SK-N-MC (cell line): ENCODE data around the gene HPS5.

ENCODE experiments used
- DNase-seq: peaks from one replicate; pipeline ENCODE4 v3.0.0-alpha.2; 2011; ENCODE audit warnings: low read depth, low spot score
- H3K27ac ChIP-seq: fragments of 200-600 bp; sonication (generic); 2 replicates; pipeline ENCODE4 v1.5.1; 2016; ENCODE audit warnings: mixed run types
- H3K36me3 ChIP-seq: fragments of 200-600 bp; sonication (generic); 2 replicates; pipeline ENCODE4 v1.6.1; 2017; ENCODE audit warnings: antibody characterized with exemption, low read length, mixed read lengths; ENCODE audit not compliant: insufficient read depth
- H3K4me3 ChIP-seq: fragments of 200-600 bp; sonication (generic); 2 replicates; pipeline ENCODE4 v1.5.1; 2016
- H3K9ac ChIP-seq: fragments of 200-600 bp; sonication (generic); 2 replicates; pipeline ENCODE4 v1.8.0; 2017; ENCODE audit warnings: mixed run types, mixed read lengths; ENCODE audit not compliant: insufficient read length
- H3K9me3 ChIP-seq: fragments of 200-600 bp; sonication (generic); 2 replicates; pipeline ENCODE4 v1.6.1; 2017; ENCODE audit warnings: low read depth, mild to moderate bottlenecking, antibody characterized with exemption, low read length, moderate library complexity, mixed read lengths
- EZH2 ChIP-seq: fragments of 200-600 bp; sonication (generic); IDR thresholded peaks from one replicate; pipeline ENCODE4 v1.6.1; 2017; ENCODE audit warnings: antibody characterized with exemption
- FOXP2 ChIP-seq: optimal IDR thresholded peaks from 2 replicates; pipeline ENCODE3; 2011; ENCODE audit warnings: mild to moderate bottlenecking, moderate library complexity; ENCODE audit not compliant: insufficient read depth; ENCODE audit errors: extremely low read length, control extremely low read depth
- POLR2AphosphoS5 ChIP-seq: IDR thresholded peaks from 2 replicates; pipeline ENCODE4 v1.6.1; 2012; ENCODE audit warnings: mild to moderate bottlenecking, low read depth, low read length, borderline replicate concordance

Gene HPS5, protein sequence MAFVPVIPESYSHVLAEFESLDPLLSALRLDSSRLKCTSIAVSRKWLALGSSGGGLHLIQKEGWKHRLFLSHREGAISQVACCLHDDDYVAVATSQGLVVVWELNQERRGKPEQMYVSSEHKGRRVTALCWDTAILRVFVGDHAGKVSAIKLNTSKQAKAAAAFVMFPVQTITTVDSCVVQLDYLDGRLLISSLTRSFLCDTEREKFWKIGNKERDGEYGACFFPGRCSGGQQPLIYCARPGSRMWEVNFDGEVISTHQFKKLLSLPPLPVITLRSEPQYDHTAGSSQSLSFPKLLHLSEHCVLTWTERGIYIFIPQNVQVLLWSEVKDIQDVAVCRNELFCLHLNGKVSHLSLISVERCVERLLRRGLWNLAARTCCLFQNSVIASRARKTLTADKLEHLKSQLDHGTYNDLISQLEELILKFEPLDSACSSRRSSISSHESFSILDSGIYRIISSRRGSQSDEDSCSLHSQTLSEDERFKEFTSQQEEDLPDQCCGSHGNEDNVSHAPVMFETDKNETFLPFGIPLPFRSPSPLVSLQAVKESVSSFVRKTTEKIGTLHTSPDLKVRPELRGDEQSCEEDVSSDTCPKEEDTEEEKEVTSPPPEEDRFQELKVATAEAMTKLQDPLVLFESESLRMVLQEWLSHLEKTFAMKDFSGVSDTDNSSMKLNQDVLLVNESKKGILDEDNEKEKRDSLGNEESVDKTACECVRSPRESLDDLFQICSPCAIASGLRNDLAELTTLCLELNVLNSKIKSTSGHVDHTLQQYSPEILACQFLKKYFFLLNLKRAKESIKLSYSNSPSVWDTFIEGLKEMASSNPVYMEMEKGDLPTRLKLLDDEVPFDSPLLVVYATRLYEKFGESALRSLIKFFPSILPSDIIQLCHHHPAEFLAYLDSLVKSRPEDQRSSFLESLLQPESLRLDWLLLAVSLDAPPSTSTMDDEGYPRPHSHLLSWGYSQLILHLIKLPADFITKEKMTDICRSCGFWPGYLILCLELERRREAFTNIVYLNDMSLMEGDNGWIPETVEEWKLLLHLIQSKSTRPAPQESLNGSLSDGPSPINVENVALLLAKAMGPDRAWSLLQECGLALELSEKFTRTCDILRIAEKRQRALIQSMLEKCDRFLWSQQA

DNA sequence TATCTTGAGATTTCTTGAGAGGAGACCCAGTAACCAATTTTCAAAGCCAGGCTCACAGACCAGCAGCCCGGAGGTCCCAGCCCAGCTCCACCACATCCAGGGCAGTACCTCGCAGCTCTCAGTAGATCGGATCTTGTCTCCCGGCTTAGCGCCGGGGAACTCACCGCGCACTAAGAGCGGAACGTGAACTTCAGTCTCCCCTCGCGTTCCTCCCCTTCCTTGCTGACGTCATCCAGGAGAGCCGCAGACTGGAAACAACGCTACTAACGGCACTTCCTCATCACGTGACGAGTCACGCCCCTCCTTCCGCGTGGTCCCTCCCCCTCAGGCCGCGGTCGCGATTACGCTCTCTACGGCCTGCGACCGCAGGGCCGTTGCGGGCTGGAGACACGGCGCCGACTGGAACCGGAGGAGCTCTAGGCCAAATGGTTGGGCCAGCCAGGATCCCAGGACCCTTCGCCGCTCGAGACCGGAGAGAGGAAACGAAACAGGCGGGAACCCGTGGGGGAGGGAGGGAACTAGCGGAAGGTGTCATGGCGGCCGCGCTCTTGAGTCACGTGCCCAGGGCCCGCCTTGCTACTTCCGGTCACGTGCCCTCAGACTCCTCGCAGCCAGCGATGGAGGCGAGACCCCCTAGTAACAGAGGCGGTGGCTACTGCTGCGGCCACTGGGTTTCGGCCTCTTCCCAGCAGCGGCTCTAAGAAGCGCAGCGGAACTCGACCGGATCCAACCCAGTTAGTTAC, at the start of gene HPS5, which contains the start of gene GTF2H1:
TSS of gene HPS5 (minus strand) at position 172 of the 743 bp plus-strand sequence. CDS start 4,282 bp downstream, outside the sequence.
TSS of gene GTF2H1 (plus strand) at position 599 of the 743 bp plus-strand sequence. CDS start 10,508 bp downstream, outside the sequence.
- H3K4me3 ChIP-seq = peak within 1 kb of the TSS; percentile 84
- H3K36me3 ChIP-seq = peaks cover 33% of the 10 kb centered on the region
- H3K9me3 ChIP-seq = no peaks in the 10 kb centered on the region
- DNase-seq = peak; percentile 93
- TF ChIP-seq FOXP2 = no peak
- peak; percentile 89 for TF ChIP-seq POLR2AphosphoS5
- peak within 1 kb of the TSS; percentile 90 for H3K27ac ChIP-seq
- peak within 1 kb of the TSS; percentile 89 for H3K9ac ChIP-seq

DNA sequence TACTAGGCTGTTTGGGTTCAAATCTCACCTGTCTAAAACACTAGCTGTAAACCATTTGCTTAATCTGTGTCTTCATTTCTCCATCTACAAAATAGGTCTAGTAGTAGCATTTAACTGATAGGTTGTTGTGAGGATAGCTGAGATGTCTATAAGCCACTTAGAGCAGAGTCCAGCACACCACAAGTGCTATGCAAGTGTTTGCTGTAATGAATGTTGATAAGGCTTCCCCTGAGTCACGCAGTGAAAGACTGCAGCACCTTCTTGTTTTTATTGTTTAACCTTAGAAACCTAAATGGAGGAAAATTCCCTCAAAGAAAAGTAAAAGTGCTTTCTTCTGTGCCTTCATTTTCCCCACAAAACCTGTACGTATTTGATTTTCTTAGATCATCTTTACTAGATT, 49.3 kb upstream of the HPS5 start:
- no peak overlapping the region for H3K4me3 ChIP-seq
- DNase-seq = no peak
- H3K9me3 ChIP-seq = no peaks in the 10 kb centered on the region
- no peak overlapping the region for H3K27ac ChIP-seq
- TF ChIP-seq FOXP2 (no peak), EZH2 (no peak), POLR2AphosphoS5 (no peak)
- peaks cover 8% of the 10 kb centered on the region for H3K36me3 ChIP-seq
- H3K9ac ChIP-seq = no peak overlapping the region

- H3K9me3 ChIP-seq = no peaks in the 10 kb centered on the region
- no peak overlapping the region for H3K4me3 ChIP-seq
- H3K9ac ChIP-seq = no peak overlapping the region
- H3K36me3 ChIP-seq = peaks cover 20% of the 10 kb centered on the region
- DNase-seq = no peak
- no peak for TF ChIP-seq POLR2AphosphoS5
- TF ChIP-seq EZH2 = no peak
- no peak for TF ChIP-seq FOXP2
- peak overlapping the region; percentile 26; the same call in 1 of the 2 replicates for H3K27ac ChIP-seq
Measured at GRCh38 chr11:18369398-18369797, 47.5 kb upstream of the HPS5 start.

GRCh38 chr11:18368221-18368620, 46.3 kb upstream of the HPS5 start:
- Histone ChIP-seq H3K4me3 (peak overlapping the region; percentile 8; the same call in 1 of the 2 replicates), H3K9me3 (no peaks in the 10 kb centered on the region), H3K27ac (peak overlapping the region; percentile 79), H3K9ac (peak overlapping the region; percentile 21), H3K36me3 (peaks cover 32% of the 10 kb centered on the region)
- TF ChIP-seq POLR2AphosphoS5 = no peak
- TF ChIP-seq EZH2 = no peak
- no peak for TF ChIP-seq FOXP2
- DNase-seq = no peak

GRCh38 chr11:18367431-18367830, 45.5 kb upstream of the HPS5 start:
- peak overlapping the region; percentile 98 for H3K27ac ChIP-seq
- no peak for DNase-seq
- peaks cover 37% of the 10 kb centered on the region for H3K36me3 ChIP-seq
- TF ChIP-seq FOXP2 (no peak), POLR2AphosphoS5 (no peak), EZH2 (no peak)
- no peak overlapping the region for H3K9ac ChIP-seq
- H3K4me3 ChIP-seq = no peak overlapping the region
- no peaks in the 10 kb centered on the region for H3K9me3 ChIP-seq

GRCh38 chr11:18366286-18366685, 44.3 kb upstream of the HPS5 start:
- no peak for TF ChIP-seq EZH2
- TF ChIP-seq POLR2AphosphoS5 = peak; percentile 74; the same call in 1 of the 2 replicates
- no peak for TF ChIP-seq FOXP2
- Histone ChIP-seq H3K4me3 (peak overlapping the region; percentile 66), H3K27ac (peak overlapping the region; percentile 98), H3K9ac (peak overlapping the region; percentile 49), H3K9me3 (no peaks in the 10 kb centered on the region), H3K36me3 (peaks cover 46% of the 10 kb centered on the region)
- DNase-seq = peak; percentile 99

GRCh38 chr11:18365741-18366140, 43.8 kb upstream of the HPS5 start:
- no peak for DNase-seq
- peak overlapping the region; percentile 58 for H3K9ac ChIP-seq
- H3K27ac ChIP-seq = peak overlapping the region; percentile 95
- no peak for TF ChIP-seq FOXP2
- no peaks in the 10 kb centered on the region for H3K9me3 ChIP-seq
- H3K4me3 ChIP-seq = peak overlapping the region; percentile 66
- peaks cover 48% of the 10 kb centered on the region for H3K36me3 ChIP-seq
